Gastrocnemius medialis (tissue), 4 donors: ENCODE results near the gene UBE2G2. TPM values are rescaled to one million over a fixed set of nuclear protein-coding genes. Genes with fewer than 3 reads are reported as not detected.

Source experiments
- ATAC-seq, 2 donors: fragments of 150-250 bp; one replicate each; pipeline ENCODE4 v1.9.1; 2016
- DNase-seq, 2 donors: peaks; one replicate each; pipeline ENCODE4 v3.0.0-alpha.2; 2019
- H3K27ac ChIP-seq, 4 donors: fragments of 200-600 bp; sonication (generic); 1 replicate in 1 of 4; 2 replicates in 3 of 4; pipeline ENCODE4 v1.5.1; 2016 to 2018; ENCODE audit warnings: mild to moderate bottlenecking in 2 of 4, moderate library complexity in 1 of 4
- H3K27me3 ChIP-seq, 3 donors: fragments of 200-600 bp; sonication (generic) in 2 of 3; 1 replicate in 1 of 3; 2 replicates in 2 of 3; pipeline versions ENCODE4 v1.5.1 to v1.6.0; 2016 to 2019; ENCODE audit warnings: mild to moderate bottlenecking in 1 of 3, moderate library complexity in 1 of 3
- H3K36me3 ChIP-seq, 2 donors: fragments of 200-600 bp; sonication (generic) in 1 of 2; one replicate each; pipeline ENCODE4 v1.5.1; 2017 to 2018
- H3K4me1 ChIP-seq, 2 donors: fragments of 200-600 bp; sonication (generic) in 1 of 2; one replicate each; pipeline ENCODE4 v1.5.1; 2016 to 2017; ENCODE audit warnings: mild to moderate bottlenecking in 2 of 2
- H3K4me3 ChIP-seq, 4 donors: fragments of 200-600 bp; sonication (generic) in 3 of 4; 1 replicate in 1 of 4; 2 replicates in 3 of 4; pipeline ENCODE4 v1.5.1; 2016 to 2019; ENCODE audit warnings: mild to moderate bottlenecking in 2 of 4
- H3K9me3 ChIP-seq, 3 donors: fragments of 200-600 bp; sonication (generic) in 2 of 3; 1 replicate in 1 of 3; 2 replicates in 2 of 3; pipeline ENCODE4 v1.5.1; 2016 to 2019
- POLR2A ChIP-seq, 2 donors: fragments of 450-650 bp; IDR thresholded peaks; one replicate each; pipeline ENCODE4 v1.6.1; 2017; ENCODE audit warnings: antibody characterized with exemption in 2 of 2, mild to moderate bottlenecking in 2 of 2, moderate library complexity in 2 of 2
- in situ Hi-C, 4 donors: fragments of 200-750 bp; cut with MboI; loops; one replicate each; pipeline versions ENCODE4 v1.15.0 to v1.8.0; 2017; ENCODE audit warnings: low sequenced_read_pairs in 4 of 4
- intact Hi-C: fragments of 100-400 bp; cut with DNase I; formaldehyde crosslinking; loops from one replicate; pipeline ENCODE4 v1.15.1; 2023; ENCODE audit warnings: low total_unique reads
- total RNA-seq, 4 donors: library from RNA; depleted of rRNA; stranded (reverse); fragments of >200 nt; gene quantifications; one replicate each; pipeline versions ENCODE4 v1.1.0 to v1.2.3, GENCODE V29; 2016
- TF ChIP-seq, protein P1 (sequence below), 5 experiments: fragments of 450-650 bp in 3 of 5; fragments of 200-600 bp in 2 of 5; sonication (generic) in 2 of 5; IDR thresholded peaks in 4 of 5; conservative IDR thresholded peaks in 1 of 5; 1 replicate in 4 of 5; 2 replicates in 1 of 5; pipeline ENCODE4 v1.5.1; 2016 to 2019; ENCODE audit warnings: antibody characterized with exemption in 5 of 5, mild to moderate bottlenecking in 3 of 5, moderate library complexity in 3 of 5

The UBE2G2 gene
- total RNA-seq, 4 donors from 2014 or later = 64.2 to 83.8 (median 73.3) TPM

- intact Hi-C loops = loop anchor here (2.0 kb wide), 1 partner anchor 283 kb away; no protein-coding TSS in a partner anchor
- H3K4me1 ChIP-seq = peaks cover 13 to 35% of the 10 kb centered on the region in 2 donors
- H3K36me3 ChIP-seq = peaks cover 0 to 3% of the 10 kb centered on the region in 2 donors
- H3K4me3 ChIP-seq = no peak overlapping the region
- ATAC-seq (no peak), DNase-seq (no peak)
- no peak for TF ChIP-seq POLR2A (IDR thresholded peaks at IDR 0.05)
- TF ChIP-seq, protein P1, sequence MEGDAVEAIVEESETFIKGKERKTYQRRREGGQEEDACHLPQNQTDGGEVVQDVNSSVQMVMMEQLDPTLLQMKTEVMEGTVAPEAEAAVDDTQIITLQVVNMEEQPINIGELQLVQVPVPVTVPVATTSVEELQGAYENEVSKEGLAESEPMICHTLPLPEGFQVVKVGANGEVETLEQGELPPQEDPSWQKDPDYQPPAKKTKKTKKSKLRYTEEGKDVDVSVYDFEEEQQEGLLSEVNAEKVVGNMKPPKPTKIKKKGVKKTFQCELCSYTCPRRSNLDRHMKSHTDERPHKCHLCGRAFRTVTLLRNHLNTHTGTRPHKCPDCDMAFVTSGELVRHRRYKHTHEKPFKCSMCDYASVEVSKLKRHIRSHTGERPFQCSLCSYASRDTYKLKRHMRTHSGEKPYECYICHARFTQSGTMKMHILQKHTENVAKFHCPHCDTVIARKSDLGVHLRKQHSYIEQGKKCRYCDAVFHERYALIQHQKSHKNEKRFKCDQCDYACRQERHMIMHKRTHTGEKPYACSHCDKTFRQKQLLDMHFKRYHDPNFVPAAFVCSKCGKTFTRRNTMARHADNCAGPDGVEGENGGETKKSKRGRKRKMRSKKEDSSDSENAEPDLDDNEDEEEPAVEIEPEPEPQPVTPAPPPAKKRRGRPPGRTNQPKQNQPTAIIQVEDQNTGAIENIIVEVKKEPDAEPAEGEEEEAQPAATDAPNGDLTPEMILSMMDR (IDR thresholded peaks at IDR 0.05 in 4 of 5, conservative IDR thresholded peaks at IDR 0.05 in 1 of 5) = peak in 1 of 5 experiments; percentile 33
- no peaks in the 10 kb centered on the region for H3K27me3 ChIP-seq
- in situ Hi-C loops = loop anchor here in 3 of 4 donors (10.0 to 25.0 kb wide), 4 partner anchors 91 to 456 kb away; partner anchors contain the start of gene CFAP410 (in 1 of the 3)
- H3K27ac ChIP-seq = peak overlapping the region in 1 of 4 donors; percentile 1
- H3K9me3 ChIP-seq = no peaks in the 10 kb centered on the region
Observed at GRCh38 chr21:44793592-44794374, 7.8 kb downstream of the UBE2G2 start.

- peak in 1 of 2 donors; percentile 30 for DNase-seq
- intact Hi-C loops (loop anchor here (2.0 kb wide), 1 partner anchor 282 kb away; no protein-coding TSS in a partner anchor), in situ Hi-C loops (loop anchor here in 3 of 4 donors (10.0 to 25.0 kb wide), 4 partner anchors 92 to 456 kb away; partner anchors contain the start of gene CFAP410 (in 1 of the 3))
- ATAC-seq = peak; percentile 84 to 85
- no peaks in the 10 kb centered on the region for H3K9me3 ChIP-seq
- H3K4me3 ChIP-seq = no peak overlapping the region
- no peak overlapping the region for H3K27ac ChIP-seq
- no peaks in the 10 kb centered on the region for H3K27me3 ChIP-seq
- H3K4me1 ChIP-seq = peaks cover 13 to 35% of the 10 kb centered on the region in 2 donors
- TF ChIP-seq, protein P1 (IDR thresholded peaks at IDR 0.05 in 4 of 5, conservative IDR thresholded peaks at IDR 0.05 in 1 of 5) = peak; percentile 48 to 81 (median 65)
- no peak for TF ChIP-seq POLR2A (IDR thresholded peaks at IDR 0.05)
- H3K36me3 ChIP-seq = no peaks in the 10 kb centered on the region
Observed at GRCh38 chr21:44792702-44793591, 8.7 kb downstream of the UBE2G2 start.

DNA sequence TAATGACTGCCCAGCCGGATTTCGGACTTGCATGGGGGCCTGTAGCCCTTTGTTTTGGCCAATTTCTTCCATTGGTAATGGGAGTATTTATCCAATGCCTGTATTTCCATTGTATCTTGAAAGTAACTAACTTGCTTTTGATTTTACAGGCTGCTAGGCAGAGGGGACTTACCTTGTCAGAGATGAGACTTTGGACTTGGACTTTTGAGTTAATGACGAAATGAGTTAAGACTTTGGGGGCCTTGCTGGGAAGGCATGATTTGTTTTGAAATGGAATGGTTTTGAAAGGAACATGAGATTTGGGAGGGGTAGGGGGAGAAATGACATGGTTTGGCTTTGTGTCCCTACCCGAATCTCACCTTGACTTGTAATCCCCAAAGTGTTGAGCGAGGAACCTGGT, 9.6 kb downstream of the UBE2G2 start:
- no peak overlapping the region for H3K4me3 ChIP-seq
- no peaks in the 10 kb centered on the region for H3K27me3 ChIP-seq
- no peaks in the 10 kb centered on the region for H3K9me3 ChIP-seq
- TF ChIP-seq, protein P1 (IDR thresholded peaks at IDR 0.05 in 4 of 5, conservative IDR thresholded peaks at IDR 0.05 in 1 of 5) = no peak
- no peak for TF ChIP-seq POLR2A (IDR thresholded peaks at IDR 0.05)
- in situ Hi-C loops (loop anchor here in 3 of 4 donors (10.0 to 25.0 kb wide), 4 partner anchors 93 to 455 kb away; partner anchors contain the start of gene CFAP410 (in 1 of the 3)), intact Hi-C loops (loop anchor here (2.0 kb wide), 1 partner anchor 281 kb away; no protein-coding TSS in a partner anchor)
- no peak overlapping the region for H3K27ac ChIP-seq
- peaks cover 0 to 4% of the 10 kb centered on the region in 2 donors for H3K36me3 ChIP-seq
- ATAC-seq (no peak), DNase-seq (no peak)
- H3K4me1 ChIP-seq = peaks cover 13 to 35% of the 10 kb centered on the region in 2 donors

GRCh38 chr21:44791246-44791645, 10.4 kb downstream of the UBE2G2 start:
- in situ Hi-C loops = loop anchor here in 3 of 4 donors (10.0 to 25.0 kb wide), 4 partner anchors 94 to 454 kb away; partner anchors contain the start of gene CFAP410 (in 1 of the 3)
- Histone ChIP-seq H3K27ac (no peak overlapping the region), H3K4me3 (no peak overlapping the region), H3K9me3 (no peaks in the 10 kb centered on the region), H3K4me1 (peaks cover 13 to 35% of the 10 kb centered on the region in 2 donors), H3K27me3 (no peaks in the 10 kb centered on the region), H3K36me3 (peaks cover 0 to 4% of the 10 kb centered on the region in 2 donors)
- intact Hi-C loops = no loop called here
- no peak for ATAC-seq
- DNase-seq = no peak
- TF ChIP-seq, protein P1 (IDR thresholded peaks at IDR 0.05 in 4 of 5, conservative IDR thresholded peaks at IDR 0.05 in 1 of 5) = no peak
- no peak for TF ChIP-seq POLR2A (IDR thresholded peaks at IDR 0.05)
